ENCODE measurements around the gene PLPP7.

PLPP7 gene

DNA sequence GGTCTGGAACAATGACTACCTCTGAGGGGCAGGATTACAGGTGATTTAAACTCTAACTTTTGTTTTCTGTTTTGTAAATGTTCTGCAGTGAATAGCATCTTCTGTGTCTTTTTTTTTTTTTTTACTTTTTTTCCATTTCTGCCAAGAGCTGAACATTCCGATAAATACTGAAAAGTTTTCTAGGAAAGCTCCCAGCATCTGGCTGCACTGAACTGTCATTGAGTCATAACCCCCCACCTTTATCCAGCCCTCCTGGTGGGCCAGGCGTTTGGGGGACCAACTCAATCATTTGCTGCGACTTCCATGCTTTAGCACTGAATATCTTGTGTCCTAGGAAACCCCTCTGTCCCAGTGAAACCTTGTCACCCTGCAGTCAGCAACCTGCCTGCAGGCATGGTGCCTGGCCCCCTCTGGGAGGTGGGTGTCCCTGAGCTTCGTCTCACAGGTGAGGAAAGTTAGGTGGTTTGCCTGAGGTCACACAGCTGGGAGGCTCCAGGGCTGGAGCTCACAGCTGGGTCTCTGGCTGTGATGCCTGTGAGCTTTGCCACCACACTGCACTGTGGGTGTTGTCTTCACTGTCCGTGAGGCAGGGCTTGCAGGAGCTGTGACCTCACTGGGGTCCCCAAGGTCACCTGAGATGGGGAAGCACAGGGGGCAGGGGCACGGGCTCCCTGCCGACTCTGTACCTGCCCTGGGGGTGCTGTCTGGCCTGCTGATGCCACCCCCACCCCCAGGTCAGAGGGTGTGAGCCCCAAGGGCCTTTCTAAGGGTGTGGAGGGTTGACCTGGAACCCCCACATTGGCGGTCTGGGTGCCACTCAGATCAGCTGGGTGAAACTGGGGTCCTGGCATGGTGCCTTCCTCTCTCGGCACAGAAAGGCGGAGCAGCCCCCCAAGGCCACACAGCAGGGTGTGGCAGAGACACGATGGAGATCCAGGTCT lies 14.1 kb downstream of the PLPP7 start:
- DNase-seq (ENCODE audit: low spot score), result no peak

DNA sequence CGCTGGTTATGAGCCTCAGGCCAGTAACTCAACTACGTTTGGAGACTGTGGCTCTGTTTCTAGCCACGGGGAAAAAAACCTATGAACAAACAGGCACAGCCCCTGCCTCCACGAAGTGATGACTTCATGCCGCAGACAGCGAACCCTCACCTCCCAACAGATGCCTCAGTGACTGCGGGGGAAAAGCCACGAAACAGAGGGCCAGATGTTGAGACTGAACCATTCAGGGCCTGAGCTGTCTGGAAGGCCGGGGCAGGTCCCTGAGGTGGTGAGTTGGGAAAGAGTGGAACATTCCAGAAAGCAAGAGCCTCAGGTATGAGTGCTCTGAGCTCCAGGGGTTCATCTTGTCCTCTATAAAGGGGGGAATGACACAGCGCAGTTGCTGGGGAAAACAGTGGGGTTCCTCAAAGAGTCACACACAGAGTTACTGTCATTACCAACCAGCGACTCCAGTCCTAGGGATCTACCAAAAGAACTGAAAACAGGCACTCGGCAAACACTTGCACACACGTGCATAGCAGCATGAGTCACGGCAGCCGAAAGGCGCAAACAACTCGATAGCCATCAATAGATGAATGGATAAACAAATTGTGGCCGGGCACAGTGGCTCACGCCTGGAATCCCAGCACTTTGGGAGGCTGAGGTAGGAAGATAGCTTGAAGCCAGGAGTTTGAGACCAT lies 15.3 kb downstream of the PLPP7 start:
- DNase-seq (ENCODE audit: low spot score), result no peak

DNA sequence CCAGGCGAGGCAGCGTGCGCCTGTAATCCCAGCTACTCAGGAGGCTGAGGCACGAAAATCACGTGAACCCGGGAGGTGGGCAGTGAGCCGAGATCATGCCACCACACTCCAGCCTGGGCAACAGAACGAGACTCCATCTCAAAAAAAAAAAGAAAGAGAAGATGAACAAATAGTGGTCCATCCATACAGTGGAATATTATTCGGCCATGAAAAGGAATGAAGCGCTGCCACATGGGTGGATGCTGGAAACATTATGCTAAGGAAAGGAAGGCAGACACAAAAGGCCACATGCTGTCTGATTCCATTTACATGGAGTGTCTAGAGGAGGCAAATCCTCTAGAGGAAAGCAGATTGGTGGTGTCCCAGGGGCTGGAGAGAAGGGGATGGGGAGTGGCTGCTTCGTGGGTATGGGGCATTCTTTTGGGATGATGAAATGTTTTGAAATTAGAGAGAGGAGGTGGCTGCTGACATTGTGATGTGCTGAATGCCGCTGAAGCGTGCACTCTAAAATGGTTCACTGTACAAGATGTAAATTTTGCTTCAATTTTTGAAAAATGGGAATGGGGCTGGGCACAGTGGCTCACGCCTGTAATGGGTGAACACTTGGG lies 17.0 kb downstream of the PLPP7 start:
- no peak for DNase-seq (ENCODE audit: low spot score)

DNA sequence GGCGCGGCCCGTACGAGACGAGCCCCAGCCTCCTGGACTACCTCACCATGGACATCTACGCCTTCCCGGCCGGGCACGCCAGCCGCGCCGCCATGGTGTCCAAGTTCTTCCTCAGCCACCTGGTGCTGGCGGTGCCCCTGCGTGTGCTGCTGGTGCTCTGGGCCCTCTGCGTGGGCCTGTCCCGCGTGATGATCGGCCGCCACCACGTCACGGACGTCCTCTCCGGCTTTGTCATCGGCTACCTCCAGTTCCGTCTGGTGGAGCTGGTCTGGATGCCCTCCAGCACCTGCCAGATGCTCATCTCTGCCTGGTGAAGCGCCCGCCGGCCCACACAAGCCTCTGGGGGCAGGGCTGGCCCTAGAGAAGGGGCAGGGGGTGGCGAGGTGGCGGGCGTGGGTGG lies 18.5 kb downstream of the PLPP7 start:
- no peak for DNase-seq (ENCODE audit: low spot score)

DNA sequence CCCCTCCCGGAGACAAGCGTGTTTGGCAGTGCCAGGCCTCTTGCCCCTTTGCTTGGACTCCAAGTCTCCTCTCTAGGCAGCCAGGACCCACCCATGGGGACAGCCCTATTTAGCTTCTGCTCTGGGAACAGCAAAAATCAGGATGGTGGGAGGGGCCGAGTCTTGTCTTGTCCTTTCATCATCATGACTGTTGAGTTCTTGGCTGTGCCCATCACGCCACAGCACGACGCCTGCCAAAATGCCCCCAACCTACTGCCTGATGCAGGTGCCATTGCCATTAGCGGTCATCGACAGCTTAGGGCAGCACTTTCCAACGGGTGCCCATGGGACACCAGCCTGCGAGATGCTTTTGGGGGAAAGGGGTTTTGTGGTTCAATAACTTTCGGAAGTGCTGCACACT lies 18.9 kb downstream of the PLPP7 start:
- no peak for DNase-seq (ENCODE audit: low spot score)

DNA sequence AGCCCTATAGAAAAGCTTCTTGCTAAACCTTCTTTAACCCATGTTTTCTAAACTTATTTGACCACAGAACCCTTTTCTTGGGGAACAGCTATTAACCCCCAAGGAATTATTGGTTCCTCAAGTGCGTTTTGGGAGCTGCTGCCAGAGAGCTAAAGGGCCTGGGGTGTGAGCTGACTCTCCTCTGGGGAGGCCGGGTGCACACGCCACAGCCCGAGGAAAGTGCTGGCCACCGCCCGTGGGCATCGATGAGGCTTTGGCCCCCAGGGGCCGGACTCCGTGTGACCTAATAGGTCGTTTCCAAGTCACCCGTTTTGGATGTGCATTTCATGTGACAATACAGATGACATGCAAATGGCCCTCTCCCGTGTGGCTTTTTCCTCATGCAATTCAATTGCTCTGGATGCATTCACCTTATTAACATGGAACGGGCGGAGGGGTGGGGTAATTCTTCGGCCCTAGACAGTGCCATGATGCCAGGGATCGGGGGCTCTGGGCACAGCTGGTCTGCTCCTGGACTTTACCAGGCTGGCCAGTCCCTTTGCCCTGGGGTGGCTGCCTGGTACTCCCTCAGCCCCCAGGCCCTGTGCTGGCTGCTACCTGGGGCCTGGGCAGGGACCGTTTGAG lies 19.5 kb downstream of the PLPP7 start:
- DNase-seq (ENCODE audit: low spot score), result no peak

DNA sequence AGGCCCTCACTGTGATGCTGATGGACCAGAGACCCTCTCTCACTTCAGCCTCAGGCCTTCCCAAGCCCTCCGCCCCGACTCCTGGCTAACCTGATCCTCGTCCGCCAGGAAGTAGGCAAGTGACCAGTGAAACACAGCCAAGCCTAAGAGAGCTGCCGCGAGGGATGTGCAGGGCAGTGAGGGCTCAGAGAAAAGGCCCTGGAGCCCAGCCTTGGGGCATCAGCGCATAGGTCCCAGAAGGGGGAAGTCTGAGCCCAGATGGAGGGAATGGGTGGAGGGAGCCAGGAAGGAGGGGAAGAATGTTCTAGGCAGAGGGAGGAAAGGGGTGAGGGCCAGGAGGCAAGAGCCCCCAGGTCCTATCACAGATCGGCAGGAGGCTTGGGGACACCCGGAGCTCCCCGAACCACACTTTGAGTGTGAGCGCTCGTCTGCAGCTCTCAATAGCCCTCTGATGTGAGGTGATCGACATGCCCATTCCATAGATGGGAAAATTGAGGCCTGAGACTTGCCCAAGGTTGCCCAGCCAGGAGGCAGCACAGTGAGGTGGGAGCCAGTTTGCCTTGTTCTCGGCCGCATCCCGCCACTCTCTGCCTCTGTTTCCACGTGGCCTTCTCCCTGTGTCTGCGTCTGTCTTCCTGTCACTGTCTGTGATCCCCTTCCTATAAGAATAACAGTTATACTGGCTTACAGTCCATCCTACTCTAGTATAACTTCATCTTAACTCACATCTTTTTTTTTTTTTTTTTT lies 20.2 kb downstream of the PLPP7 start:
- no peak for DNase-seq (ENCODE audit: low spot score)

DNA sequence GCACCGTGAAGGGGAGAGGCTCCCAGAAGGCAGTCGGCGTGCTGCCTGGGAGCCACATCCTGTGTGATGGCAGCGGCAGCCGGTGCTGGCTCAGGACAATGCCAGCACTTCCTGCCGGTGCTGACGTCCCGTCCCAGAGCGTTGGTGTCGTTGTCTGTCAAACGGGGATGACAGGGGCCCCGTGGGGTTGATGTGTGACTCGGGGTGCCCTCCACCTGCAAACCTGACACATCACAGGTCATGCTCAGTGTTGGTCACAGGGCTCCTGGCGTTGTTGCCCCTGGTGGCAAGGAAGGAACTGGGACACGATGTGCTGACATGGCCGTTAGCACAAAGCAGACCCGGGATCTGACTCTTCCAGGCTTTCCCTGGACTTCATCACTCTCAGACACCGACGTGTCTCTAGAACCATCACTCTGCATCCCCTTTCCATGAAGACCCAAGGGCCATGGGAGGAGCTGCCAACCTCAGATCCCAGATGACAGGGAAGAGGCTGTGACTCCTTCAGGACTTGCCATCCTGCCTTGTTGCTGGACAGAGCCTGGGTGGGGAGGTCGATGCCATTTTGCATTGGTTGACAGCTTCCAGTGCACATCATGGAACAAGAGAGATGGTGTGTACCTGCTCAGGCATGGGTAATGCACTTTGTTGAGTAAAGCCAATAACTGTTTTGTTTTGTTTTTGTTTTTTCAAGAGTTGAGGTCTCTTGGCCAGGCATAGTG lies 21.5 kb downstream of the PLPP7 start:
- no peak for DNase-seq (ENCODE audit: low spot score)

DNA sequence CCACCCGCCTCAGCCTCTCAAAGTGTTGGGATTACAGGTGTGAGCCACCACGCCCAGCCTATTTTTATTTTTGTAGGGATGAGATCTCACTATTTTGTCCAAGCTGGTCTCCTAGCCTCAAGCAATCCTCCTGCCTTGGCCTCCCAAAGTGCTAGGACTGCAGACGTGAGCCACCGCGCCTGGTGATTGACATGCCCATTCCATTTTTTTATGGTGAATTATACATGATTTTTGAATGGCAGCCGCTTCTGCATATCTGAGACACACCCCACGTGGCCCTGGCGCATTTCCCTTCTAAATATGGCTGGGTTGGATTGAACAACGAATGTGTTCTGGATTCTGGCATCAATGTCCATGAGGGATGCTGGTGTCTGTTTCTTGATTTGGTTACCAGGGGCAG lies 22.7 kb downstream of the PLPP7 start:
- no peak for DNase-seq (ENCODE audit: low spot score)

DNA sequence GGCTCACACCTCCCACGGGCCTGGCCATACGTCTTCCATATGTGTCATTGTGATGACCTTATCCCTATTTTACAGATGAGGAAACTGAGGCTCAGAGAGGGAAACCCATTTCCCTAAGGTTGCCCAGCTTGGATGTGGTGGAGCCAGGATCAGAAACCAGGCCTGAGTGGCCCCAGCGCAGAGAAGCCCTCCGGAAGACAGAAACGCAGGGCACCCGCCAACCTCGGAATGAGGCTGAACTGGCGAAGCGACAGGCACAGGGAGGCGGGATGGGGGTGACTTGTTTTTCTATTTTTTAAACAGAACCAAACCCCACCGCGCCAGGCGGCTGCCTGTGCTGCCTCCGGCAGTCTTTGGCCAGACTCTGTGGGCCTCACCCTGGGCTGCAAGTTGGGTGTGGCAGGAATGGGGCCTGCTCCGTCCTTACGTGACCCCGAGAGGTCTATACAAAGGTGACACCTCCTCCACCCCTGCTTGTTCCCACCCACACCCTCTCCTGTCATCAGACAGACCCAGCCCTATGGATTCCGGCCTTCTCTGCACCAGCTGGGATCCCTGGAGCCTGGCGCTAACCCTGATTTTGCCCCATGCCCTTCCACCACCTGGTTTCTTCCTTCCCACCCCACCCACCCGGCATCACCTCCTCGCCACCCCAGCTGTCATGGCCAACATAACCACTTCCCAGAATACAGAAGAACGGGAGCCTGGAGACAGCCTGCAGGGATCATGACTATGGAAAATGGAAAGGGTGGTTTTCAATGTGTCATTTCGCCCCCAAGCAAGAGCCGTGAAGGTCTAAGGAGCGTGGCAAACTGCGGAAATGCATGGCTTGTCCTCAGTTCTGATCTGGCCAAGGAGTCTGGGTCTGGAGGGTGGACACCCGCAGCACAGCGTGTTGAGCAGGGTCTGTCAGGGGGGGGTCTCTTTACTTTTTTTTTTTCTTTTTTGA lies 23.6 kb downstream of the PLPP7 start:
- DNase-seq (ENCODE audit: low spot score), result no peak

DNA sequence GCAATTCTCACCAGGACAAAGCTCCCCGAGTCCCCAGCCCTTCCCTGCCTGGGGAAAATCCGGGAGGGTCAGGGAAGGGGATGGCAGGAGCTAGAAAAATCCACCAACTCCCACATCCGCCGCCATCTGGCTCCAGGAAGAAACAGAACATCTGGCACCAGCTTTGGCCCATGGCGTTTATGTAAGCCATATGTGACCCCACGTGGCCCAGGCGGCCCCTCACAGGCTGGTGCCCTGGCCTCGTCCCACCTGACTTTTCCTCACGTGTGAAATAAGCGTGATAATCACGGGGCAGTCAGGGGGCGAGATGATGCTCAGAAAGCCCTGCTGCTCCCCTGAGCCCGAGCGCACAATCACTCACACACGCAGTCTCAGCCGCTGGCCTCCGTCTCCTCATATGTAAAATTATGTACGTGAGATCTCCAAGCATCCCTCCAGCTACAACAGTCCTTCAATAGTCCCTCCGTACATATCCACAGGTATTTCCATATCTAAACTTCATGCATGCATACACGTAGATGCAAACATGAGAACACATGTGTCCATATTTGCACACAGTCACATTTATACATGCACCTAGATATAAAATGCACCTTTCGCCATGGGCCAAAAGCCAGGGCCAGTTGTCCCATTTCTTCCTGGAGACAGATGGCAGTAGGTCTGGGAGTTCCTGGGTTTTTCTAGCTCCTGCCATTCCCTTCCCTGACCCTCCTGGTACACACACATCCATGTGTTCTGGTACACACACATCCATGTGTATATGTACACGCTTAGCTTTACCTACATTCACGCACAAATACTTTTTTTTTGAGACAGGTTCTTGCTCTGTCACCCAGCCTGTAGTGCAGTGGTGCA lies 28.9 kb downstream of the PLPP7 start:
- DNase-seq (ENCODE audit: low spot score), result no peak

DNA sequence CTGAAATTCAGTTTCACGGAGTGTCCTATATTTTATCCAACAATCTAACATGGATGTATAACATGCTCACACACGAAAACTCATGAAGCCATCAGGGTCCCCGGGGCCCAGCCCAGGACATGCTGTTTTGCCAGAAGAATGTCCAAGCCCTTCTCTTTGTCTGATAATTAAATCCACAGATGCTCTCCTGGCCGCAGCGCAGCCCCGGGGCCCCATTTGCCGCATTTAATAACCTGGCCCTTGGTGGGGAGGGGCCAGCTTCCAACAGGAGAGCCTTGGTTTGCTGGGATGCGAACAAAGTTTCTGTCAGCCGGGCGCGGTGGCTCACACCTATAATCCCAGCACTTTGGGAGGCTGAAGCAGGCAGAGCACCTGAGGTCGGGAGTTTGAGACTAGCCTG lies 30.0 kb downstream of the PLPP7 start:
- DNase-seq (ENCODE audit: low spot score), result no peak

DNA sequence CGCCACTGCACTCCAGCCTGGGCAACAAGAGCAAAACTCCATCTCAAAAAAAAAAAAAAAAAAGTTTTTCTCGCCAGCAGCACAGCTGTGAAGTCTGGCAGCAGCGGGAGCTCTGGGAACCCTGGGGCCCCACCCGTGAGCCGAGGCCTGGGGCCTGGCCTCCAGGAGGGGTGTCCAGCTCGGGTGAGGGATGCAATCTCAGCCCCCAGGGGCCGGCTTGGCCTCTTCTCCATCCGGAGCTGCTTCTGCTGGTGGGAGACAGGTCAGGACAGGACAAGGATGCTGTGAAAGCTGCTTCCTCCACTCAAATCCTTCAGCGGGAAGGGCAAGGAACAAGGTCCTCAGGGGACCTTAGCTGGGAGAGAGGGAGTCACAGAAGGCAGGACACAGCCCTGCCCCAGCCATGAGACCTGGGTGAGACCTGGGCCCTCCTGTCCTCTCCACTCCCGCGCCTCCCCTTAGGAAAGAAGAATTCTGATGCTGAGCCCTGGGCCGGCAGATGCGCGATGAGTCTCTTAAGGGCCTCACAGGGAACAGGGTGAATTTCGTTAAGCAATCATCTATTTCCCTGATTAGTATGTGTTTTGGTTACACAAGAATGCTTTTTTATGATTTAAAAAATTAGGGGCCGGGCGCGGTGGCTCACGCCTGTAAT lies 30.6 kb downstream of the PLPP7 start:
- no peak for DNase-seq (ENCODE audit: low spot score)

DNA sequence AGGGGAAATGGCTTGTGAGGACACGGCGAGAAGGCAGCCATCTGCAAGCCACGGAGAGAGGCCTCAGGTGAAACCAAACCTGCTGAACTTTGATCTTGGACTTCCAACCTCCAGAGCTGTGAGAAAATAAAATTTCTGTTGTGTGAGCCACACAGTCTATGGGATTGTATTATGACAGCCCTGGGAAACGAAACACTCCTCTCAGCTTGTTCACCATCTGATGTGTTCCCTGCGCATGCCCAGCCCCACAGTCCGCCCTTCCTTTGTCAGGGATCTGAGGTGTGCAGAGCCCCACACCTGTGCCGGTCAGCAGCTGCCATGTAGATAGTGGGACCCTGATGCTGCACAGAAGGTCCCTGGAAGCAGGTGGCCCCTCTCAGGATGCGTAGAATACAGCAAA lies 34.1 kb downstream of the PLPP7 start:
- no peak for DNase-seq (ENCODE audit: low spot score)

DNA sequence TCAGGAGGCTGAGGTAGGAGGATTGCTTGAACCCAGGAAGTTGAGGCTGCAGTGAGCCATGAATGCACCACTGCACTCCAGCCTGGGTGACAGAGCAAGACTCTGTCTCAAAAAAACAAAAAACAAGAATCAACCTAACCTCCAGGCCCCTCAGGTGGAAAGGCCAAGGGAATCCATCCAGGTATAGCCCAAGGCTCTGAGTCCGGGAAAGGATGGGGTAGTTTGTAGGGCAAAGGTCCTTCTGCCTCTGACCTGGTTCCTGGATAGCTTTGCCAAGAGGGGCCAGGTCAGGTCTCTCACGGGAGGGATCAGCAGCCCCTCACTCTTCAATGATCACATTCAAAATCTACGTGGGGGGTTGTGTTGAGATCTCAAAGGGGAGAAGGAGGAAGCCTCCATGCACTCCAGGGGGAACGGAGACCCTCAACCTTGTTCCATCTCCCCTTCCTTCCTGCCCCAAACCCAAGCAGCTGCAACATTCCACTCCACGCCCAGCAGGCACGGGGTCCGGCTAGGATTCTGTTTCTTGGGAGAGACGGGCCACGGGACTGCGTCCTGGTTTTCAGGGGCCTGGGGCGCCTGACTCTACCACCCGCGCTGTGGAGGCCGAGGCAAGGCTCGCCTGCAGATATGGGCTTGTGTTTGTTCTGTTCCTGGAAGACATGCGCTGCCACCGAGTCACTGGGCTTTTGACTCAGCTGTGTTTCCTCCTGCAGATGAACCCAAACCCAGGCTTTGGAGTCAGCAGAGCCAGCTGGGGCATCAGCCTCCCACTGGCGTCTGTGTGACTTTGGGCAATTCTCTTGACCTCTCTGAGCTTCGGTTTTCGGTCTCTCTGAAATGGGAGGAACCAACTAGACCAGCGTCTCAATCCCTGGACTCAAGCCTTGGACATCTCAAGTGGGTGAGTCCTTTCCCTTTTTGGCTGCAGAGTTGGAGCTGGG lies 35.5 kb downstream of the PLPP7 start:
- no peak for DNase-seq (ENCODE audit: low spot score)

DNA sequence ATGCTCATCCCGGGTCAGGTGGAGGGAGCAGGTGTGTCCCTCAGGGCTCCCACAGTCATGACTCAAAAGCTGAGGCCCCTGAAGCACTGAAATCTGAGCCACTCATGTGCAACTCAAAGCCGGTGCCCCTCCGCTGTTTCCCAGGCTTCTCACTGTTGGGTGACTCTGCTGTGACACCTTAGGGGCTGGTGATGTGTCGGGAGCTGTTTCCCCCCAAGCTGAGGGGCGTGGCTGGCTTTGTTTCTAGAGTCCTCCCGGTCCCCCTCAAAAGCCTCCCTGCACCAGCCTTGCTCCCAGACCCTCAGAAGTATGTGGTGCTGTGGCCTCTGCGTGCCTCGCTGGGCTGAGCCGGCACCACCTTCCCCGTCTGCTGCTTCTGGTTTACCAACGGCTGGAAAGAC lies 39.7 kb downstream of the PLPP7 start:
- no peak for DNase-seq (ENCODE audit: low spot score)

DNA sequence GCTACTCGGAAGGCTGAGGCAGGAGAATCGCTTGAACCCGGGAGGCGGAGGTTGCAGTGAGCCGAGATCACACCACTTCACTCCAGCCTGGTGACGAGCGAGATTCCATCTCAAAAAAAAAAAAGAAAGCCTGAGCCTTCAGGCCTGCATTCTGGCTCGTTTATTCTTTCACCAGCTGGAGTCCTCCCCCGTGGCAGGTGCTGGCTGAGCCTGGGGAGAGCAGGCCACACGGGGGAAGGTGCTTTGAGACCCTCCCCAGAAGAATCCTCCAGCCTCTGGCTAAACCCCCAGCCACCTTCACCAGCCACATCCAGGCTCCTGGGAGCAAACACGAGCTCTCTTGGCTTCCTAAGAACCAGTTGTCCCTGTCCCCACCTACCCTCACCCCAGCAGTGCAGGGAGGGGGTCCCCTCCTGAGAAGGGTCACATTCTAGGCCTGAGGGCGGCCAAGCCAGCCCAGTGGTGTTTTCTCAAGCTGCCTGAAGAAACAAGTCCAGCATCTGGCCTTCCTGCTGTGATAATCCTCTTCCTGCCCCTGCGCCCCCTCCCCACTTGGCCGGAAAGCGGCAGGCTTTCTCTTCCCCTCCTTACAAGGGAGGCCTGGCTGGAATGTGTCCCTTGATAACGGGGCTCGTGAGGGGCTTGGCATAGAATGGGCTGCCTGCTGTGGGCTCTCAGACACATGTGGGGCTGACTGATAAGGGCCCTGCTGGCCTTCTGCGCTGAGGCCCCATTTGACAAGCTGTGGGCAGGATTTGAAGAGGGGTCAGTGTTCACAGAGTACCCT lies 41.5 kb downstream of the PLPP7 start:
- DNase-seq (ENCODE audit: low spot score), result no peak
